Caco-2 (cell line): ENCODE measurements around the gene IL1A. TPM values are rescaled to one million over a fixed set of nuclear protein-coding genes. Genes with fewer than 3 reads are reported as not detected.

Experiments
- BruUV-seq: library from RNA; stranded (reverse); fragments of 400-500 nt; replicated peaks from 2 replicates; lab custom pipeline; 2021; lab: Mats Ljungman, UMichigan
- CTCF ChIA-PET: fragments of 300-600 bp; sonication (Branson Sonifier 250); formaldehyde crosslinking; loops from one replicate; lab custom pipeline; 2022; ENCODE audit warnings: antibody characterized with exemption; lab: Charles Lee
- POLR2A ChIA-PET: fragments of 300-600 bp; sonication (Branson Sonifier 250); formaldehyde crosslinking; loops from one replicate; lab custom pipeline; 2022; ENCODE audit warnings: antibody characterized with exemption; lab: Charles Lee
- DNase-seq, 2 experiments: peaks; one replicate each; pipeline versions ENCODE4 v3.0.0 to v3.0.0-alpha.2; 2020 to 2022
- H3K27me3 ChIP-seq: replicated peaks from 2 replicates; pipeline ENCODE4 v1.6.0; 2011; ENCODE audit warnings: low read length; ENCODE audit not compliant: control insufficient read depth, insufficient read depth
- H3K36me3 ChIP-seq: 2 replicates; pipeline ENCODE4 v1.5.1; 2011; ENCODE audit warnings: low read length; ENCODE audit not compliant: control insufficient read depth, insufficient read depth
- H3K4me1 ChIP-seq: fragments of 250-450 bp; sonication (Bioruptor Pico); 2 replicates; pipeline ENCODE4 v1.5.1; 2020; ENCODE audit warnings: mild to moderate bottlenecking
- H3K4me3 ChIP-seq: 2 replicates; pipeline ENCODE4 v1.5.1; 2011; ENCODE audit warnings: low read depth, mild to moderate bottlenecking, control low read depth, low read length
- H3K9me3 ChIP-seq: fragments of 250-450 bp; sonication (Bioruptor Pico); 2 replicates; pipeline ENCODE4 v1.5.1; 2020; ENCODE audit warnings: mild to moderate bottlenecking, moderate library complexity
- H3K27ac Mint-ChIP-seq: one replicate; pipeline ENCODE4 v1.8.0; 2022; ENCODE audit warnings: mixed read lengths; ENCODE audit not compliant: unreplicated experiment
- H3K27me3 Mint-ChIP-seq: one replicate; pipeline ENCODE4 v1.8.0; 2022; ENCODE audit warnings: mixed read lengths; ENCODE audit not compliant: insufficient read depth, unreplicated experiment
- H3K36me3 Mint-ChIP-seq: one replicate; pipeline ENCODE4 v1.8.0; 2022; ENCODE audit warnings: mild to moderate bottlenecking, mixed read lengths; ENCODE audit not compliant: insufficient read depth, unreplicated experiment
- H3K4me1 Mint-ChIP-seq: one replicate; pipeline ENCODE4 v1.8.0; 2022; ENCODE audit warnings: low read depth, mixed read lengths; ENCODE audit not compliant: unreplicated experiment
- H3K4me3 Mint-ChIP-seq: one replicate; pipeline ENCODE4 v1.8.0; 2022; ENCODE audit warnings: mild to moderate bottlenecking, moderate library complexity, mixed read lengths; ENCODE audit not compliant: unreplicated experiment
- H3K9me3 Mint-ChIP-seq: one replicate; pipeline ENCODE4 v1.8.0; 2022; ENCODE audit warnings: mixed read lengths; ENCODE audit not compliant: unreplicated experiment
- CTCF ChIP-seq, 2 experiments: fragments of 200-600 bp in 1 of 2; IDR thresholded peaks; 1 replicate in 1 of 2; 2 replicates in 1 of 2; pipeline versions ENCODE4 v1.5.1 to v1.8.0; 2011 to 2022; ENCODE audit warnings: antibody characterized with exemption in 1 of 2, control low read depth in 1 of 2, inconsistent platforms in 1 of 2, low read depth in 1 of 2, low read length in 1 of 2, mild to moderate bottlenecking in 1 of 2, moderate library complexity in 1 of 2; ENCODE audit not compliant: insufficient read depth in 1 of 2, severe bottlenecking in 1 of 2, unreplicated experiment in 1 of 2
- intact Hi-C: fragments of 100-400 bp; cut with micrococcal nuclease; formaldehyde crosslinking; loops from one replicate; pipeline ENCODE4 v1.10.0; 2022; ENCODE audit not compliant: unreplicated experiment
- total RNA-seq: library from RNA; stranded (reverse); gene quantifications from 2 replicates; pipeline ENCODE4 v1.2.3, GENCODE V29; 2022

The IL1A gene
- total RNA-seq, 1 experiment from 2014 or later = not detected

- CTCF ChIA-PET = interaction anchor here (0.6 kb wide), 1 partner anchor 267 kb away, joined by 3 read pairs; no protein-coding TSS in a partner anchor
- POLR2A ChIA-PET = no interaction called here
These were observed 29.1 kb upstream of the IL1A start for GRCh38 chr2:112813280-112813966.

GRCh38 chr2:112812318-112813267 is 28.3 kb upstream of the IL1A start:
- peaks cover 3% of the 10 kb centered on the region; the same call in 1 of the 2 replicates for H3K9me3 ChIP-seq
- H3K4me3 ChIP-seq = no peak overlapping the region
- ChIA-PET POLR2A (no interaction called here), CTCF (no interaction called here)
- no TSS peak for BruUV-seq
- Mint-ChIP-seq H3K4me3 (no peak overlapping the region), H3K9me3 (peaks cover 15% of the 10 kb centered on the region), H3K36me3 (no peaks in the 10 kb centered on the region), H3K4me1 (no peaks in the 10 kb centered on the region), H3K27me3 (no peaks in the 10 kb centered on the region), H3K27ac (no peak overlapping the region)
- no peak for TF ChIP-seq CTCF (IDR thresholded peaks at IDR 0.05; ENCODE audit: insufficient read depth in 1 of 2, low read depth in 1 of 2, low read length in 1 of 2, severe bottlenecking in 1 of 2, unreplicated experiment in 1 of 2)
- no peak for DNase-seq
- H3K36me3 ChIP-seq = no peaks in the 10 kb centered on the region
- intact Hi-C loops = no loop called here
- H3K4me1 ChIP-seq = peaks cover 19% of the 10 kb centered on the region
- no peaks in the 10 kb centered on the region for H3K27me3 ChIP-seq

More at GRCh38 chr2:112813280-112813966, 29.1 kb upstream of the IL1A start:
- DNase-seq = no peak
- intact Hi-C loops = no loop called here
- no peaks in the 10 kb centered on the region for H3K4me1 Mint-ChIP-seq
- H3K4me3 Mint-ChIP-seq = no peak overlapping the region
- H3K36me3 ChIP-seq = no peaks in the 10 kb centered on the region
- H3K4me3 ChIP-seq = no peak overlapping the region
- BruUV-seq = no TSS peak
- H3K27me3 ChIP-seq = no peaks in the 10 kb centered on the region
- no peak overlapping the region for H3K27ac Mint-ChIP-seq
- H3K9me3 Mint-ChIP-seq = peaks cover 10% of the 10 kb centered on the region
- no peaks in the 10 kb centered on the region for H3K36me3 Mint-ChIP-seq
- peaks cover 25% of the 10 kb centered on the region for H3K4me1 ChIP-seq
- TF ChIP-seq CTCF (IDR thresholded peaks at IDR 0.05; ENCODE audit: insufficient read depth in 1 of 2, low read depth in 1 of 2, low read length in 1 of 2, severe bottlenecking in 1 of 2, unreplicated experiment in 1 of 2) = no peak
- no peaks in the 10 kb centered on the region for H3K9me3 ChIP-seq
- H3K27me3 Mint-ChIP-seq = no peaks in the 10 kb centered on the region

GRCh38 chr2:112811841-112812306 is 27.6 kb upstream of the IL1A start:
- H3K27me3 Mint-ChIP-seq = no peaks in the 10 kb centered on the region
- Histone ChIP-seq H3K4me3 (no peak overlapping the region), H3K9me3 (peaks cover 7% of the 10 kb centered on the region; the same call in 1 of the 2 replicates), H3K27me3 (no peaks in the 10 kb centered on the region), H3K4me1 (peaks cover 19% of the 10 kb centered on the region), H3K36me3 (no peaks in the 10 kb centered on the region)
- ChIA-PET CTCF (no interaction called here), POLR2A (no interaction called here)
- no TSS peak for BruUV-seq
- no peaks in the 10 kb centered on the region for H3K4me1 Mint-ChIP-seq
- no peak overlapping the region for H3K27ac Mint-ChIP-seq
- peaks cover 22% of the 10 kb centered on the region for H3K9me3 Mint-ChIP-seq
- intact Hi-C loops = no loop called here
- DNase-seq = no peak
- H3K4me3 Mint-ChIP-seq = no peak overlapping the region
- no peaks in the 10 kb centered on the region for H3K36me3 Mint-ChIP-seq
- no peak for TF ChIP-seq CTCF (IDR thresholded peaks at IDR 0.05; ENCODE audit: insufficient read depth in 1 of 2, low read depth in 1 of 2, low read length in 1 of 2, severe bottlenecking in 1 of 2, unreplicated experiment in 1 of 2)
